Cardiac septum (tissue), 1 donor: ENCODE measurements around the gene CFAP68. TPM values are rescaled to one million over a fixed set of nuclear protein-coding genes. Genes with fewer than 3 reads are reported as not detected.
A peak's percentile ranks its signal among the peaks of the same experiment; 100 is the strongest.
"Not testable (repeated sequence)": the region's sequence is repeated elsewhere in the genome, so short reads cannot be mapped to it uniquely, and the experiment has no call there.

ENCODE experiments used
- DNase-seq: peaks from one replicate; pipeline ENCODE4 v3.0.0-alpha.2; 2020; ENCODE audit warnings: low spot score
- intact Hi-C: fragments of 100-400 bp; cut with DNase I; formaldehyde crosslinking; loops from one replicate; pipeline ENCODE4 v1.14.0; 2022
- total RNA-seq: library from RNA; stranded (reverse); fragmentation: NEBNext Ultra II Directional; extraction: Animal tissue kit (Norgen Biotek cat#: 25700); gene quantifications from one replicate; pipeline ENCODE4 v1.2.1, GENCODE V29; 2021
- donor health status: DM: no; HTN: no; CAD: no.

Gene CFAP68
- total RNA-seq, 1 donor from 2014 or later = 27.8 TPM

DNA sequence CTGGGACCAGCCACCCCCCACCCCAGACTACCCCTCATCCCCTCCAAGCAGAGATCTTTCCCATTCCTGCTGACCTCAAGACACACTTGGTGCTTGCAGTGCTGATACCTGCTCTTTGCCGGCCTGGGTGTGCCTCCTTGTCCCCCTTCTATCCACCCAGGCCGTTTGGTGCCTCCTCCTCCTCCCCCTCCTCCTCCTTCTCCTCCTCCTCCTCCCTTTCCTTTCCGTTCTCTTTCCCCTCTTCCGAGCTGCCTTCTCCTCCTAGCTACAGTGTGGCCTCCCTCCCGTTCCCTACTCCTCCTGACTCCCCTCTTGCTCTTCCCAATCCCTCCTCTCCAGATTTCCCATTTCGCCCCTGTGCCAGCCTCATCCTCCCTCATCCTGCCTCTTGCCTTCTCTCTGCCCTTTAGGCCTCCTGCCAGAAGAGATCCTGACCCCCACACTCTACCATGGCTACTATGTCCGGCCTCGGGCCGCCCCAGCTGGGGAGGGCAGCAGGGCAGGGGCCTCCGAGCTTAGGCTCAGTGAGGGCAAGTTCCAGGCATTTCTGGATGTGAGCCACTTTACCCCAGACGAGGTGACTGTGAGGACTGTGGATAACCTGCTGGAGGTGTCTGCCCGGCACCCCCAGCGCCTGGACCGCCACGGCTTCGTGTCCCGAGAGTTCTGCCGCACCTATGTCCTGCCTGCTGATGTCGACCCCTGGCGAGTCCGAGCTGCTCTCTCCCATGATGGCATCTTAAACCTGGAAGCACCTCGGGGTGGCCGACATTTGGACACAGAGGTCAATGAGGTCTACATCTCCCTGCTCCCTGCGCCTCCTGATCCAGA lies 33.9 kb downstream of the CFAP68 start:
- no peak for DNase-seq
- intact Hi-C loops = no loop called here

DNA sequence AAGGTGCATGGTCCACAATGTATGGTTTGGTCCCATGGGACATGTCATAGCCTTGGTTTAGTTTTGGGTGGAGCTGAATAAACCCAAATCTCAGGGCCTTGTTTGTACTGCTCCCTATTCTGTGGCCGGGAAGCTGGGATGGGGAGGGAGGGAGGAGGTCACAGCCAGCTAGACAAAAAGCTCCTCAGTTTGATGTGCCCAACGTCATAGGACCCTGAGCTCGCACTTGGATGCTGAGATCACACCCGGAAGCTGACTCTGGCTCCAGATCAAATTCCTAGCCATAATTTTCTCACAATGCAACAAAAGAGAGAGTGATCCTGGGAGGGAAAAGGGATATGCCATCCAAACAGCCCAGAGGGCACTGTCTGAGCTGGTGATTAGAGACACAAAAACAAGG lies 34.7 kb downstream of the CFAP68 start:
- peak; percentile 82 for DNase-seq
- intact Hi-C loops = no loop called here

DNA sequence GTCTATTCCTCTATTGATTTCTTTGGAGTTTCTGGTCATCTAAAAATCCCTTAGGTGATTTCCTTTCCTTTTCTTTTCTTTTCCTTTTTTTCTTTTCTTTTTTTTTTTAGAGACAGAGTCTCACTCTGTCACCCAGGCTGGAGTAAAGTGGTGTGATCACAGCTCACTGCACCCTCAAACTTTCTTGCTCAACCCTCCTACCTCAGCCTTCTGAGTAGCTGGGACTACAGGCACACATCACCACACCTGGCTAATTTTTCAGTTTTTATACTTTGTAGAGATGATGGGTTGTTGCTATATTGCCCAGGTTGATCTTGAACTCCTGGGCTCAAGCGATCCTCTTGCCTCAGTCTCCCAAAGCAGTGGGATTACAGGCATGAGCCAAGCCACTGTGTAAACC lies 37.4 kb downstream of the CFAP68 start:
- intact Hi-C loops = no loop called here
- DNase-seq = no peak

- intact Hi-C loops = no loop called here
- no peak for DNase-seq
Measured at GRCh38 chr11:111917312-111917711, 38.0 kb downstream of the CFAP68 start.

DNA sequence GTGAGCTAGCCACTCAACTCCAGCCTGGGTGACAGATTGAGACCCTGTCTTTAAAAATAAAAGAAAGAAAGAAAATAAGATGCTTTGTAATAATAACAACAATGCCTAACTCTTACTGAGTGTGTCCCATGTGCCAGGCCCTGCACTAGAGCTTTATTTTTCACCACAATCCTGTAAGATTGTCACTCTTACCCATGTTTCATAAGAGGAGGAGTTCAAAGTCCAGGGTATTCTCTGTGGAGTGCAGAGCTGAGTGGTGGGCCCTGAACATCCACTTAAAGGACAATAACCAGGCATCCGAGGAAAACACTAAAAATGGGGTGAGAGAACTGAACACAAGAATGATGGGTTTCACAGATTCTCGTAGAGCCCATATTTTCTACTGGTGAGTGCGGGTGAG lies 38.4 kb downstream of the CFAP68 start:
- intact Hi-C loops = no loop called here
- DNase-seq = no peak

- intact Hi-C loops = no loop called here
- no peak for DNase-seq
Measured at GRCh38 chr11:111918390-111919256, 39.3 kb downstream of the CFAP68 start, which contains the start of gene C11orf52. Gene C11orf52, plus strand, starts transcription at chr11:111918913. Its CDS starts 60 bp downstream, at chr11:111918973.

DNA sequence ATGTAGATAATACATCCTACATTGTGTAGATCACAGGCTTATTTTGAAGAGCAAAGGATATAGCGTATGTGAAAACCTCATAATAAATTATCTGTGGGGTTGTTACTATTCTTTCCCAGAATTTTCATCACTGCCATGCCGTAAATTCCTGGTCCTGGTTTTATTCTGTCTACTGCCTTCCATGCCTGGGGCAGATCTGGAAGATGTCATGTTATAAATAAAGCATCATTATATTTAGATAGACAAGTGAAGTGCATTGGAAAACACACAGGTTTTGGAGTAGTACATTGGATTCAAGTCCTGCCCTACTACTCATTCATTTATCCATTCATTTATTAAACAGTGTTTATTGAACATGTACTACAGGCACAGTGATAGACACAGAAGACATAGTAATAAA lies 41.6 kb downstream of the CFAP68 start:
- DNase-seq = no peak
- intact Hi-C loops = no loop called here

DNA sequence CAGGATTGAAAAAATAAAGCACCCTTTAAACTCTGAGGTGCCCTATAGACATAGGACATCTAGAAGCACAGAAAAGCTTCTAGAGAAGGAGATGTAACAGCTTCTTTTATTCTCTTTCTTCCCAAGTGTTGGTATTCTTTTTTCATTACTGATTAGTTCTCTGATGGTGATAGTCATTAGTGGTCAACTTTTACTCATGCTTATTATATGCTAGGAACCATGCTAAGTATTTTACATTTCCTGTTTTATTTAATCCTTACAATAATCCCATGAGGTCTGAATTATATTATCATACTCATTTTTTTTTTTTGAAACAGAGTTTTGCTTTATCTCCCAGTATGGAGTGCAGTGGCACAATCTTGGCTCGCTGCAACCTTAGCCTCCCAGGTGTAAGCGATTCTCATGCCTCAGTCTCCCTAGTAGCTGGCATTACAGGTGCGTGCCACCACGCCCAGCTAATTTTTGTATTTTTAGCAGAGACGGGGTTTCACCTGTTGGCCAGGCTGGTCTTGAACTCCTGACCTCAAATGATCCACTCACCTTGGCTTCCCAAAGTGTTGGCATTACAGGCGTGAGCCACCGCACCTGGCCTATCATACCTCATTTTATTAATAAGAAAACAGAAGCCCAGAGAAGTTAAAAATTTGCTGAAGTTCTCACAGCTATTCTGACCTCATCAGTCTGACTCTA lies 42.3 kb downstream of the CFAP68 start:
- no peak for DNase-seq
- intact Hi-C loops = no loop called here

- intact Hi-C loops = no loop called here
- DNase-seq = no peak
Measured at GRCh38 chr11:111922803-111923202, 43.5 kb downstream of the CFAP68 start.

- DNase-seq = no peak
- intact Hi-C loops = no loop called here
Measured at GRCh38 chr11:111923351-111923788, 44.0 kb downstream of the CFAP68 start.

- intact Hi-C loops = no loop called here
- no peak for DNase-seq
Measured at GRCh38 chr11:111923951-111924350, 44.6 kb downstream of the CFAP68 start.

DNA sequence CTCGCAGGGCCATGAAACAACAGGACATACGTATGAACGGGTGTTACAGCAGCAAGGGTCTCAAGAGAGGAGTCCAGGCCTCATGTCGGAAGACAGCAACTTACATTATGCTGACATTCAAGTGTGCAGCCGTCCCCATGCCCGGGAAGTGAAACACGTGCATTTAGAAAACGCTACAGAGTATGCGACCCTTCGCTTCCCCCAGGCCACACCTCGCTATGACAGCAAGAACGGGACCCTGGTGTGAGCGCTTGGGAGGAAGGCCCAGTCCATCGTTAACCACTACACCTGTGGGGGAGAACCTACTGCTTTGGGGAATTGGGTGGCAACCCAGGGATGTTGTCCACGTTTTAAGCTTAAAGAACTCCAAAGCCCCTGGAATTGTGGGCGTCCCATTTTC lies 46.6 kb downstream of the CFAP68 start:
- DNase-seq = no peak
- intact Hi-C loops = loop anchor here (5.0 kb wide), 2 partner anchors 49 to 161 kb away; partner anchors contain the start of genes CFAP68, FDXACB1, SDHD and TIMM8B

DNA sequence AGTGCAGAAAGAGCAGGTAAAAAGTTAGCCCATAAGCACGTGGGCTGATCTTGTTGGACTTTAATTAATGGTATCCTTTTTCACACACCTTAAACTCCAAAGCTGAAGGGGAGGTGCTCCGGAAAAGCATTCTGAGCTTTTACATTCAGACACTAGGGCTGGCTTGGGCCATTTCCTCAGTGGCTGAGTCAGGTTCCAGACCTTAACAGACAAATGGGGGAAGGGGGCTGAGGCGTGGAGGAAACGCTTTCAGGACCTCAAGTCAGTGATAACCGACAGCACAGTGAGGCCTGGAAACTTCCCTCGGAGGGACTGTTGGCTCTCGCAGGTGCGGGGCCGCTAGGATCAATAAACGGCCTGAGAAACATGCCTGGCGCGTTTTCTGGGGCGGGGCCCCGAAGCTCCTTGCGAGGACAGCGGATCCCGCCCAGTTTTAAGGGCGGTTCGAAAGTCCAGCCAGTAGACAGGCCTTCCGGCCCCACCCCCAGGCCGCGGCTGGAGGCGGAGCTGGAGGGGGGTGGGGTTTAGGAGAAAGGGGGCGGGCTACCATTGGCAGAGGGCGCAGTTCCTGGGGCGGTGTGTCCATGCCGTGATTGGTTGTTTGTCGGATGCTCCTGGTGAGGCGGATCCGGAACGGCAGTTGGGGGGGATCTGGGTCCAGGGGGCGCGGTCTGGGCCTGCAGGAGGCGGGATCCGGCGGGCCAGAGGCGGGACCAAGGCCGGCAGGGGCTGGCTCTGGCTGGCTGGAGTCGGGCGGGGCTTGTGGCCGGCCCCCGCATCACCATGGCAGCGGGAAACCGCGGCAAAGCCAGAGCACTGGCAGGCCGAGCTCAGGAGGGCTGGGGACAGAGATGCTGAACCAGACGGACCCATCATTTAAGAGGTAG lies 47.4 kb downstream of the CFAP68 start:
- peak; percentile 98 for DNase-seq
- intact Hi-C loops = loop anchor here (5.0 kb wide), 2 partner anchors 49 to 161 kb away; partner anchors contain the start of genes CFAP68, FDXACB1, SDHD and TIMM8B

- intact Hi-C loops = no loop called here
- no peak for DNase-seq
Measured at GRCh38 chr11:111930472-111930871, 51.1 kb downstream of the CFAP68 start.

DNA sequence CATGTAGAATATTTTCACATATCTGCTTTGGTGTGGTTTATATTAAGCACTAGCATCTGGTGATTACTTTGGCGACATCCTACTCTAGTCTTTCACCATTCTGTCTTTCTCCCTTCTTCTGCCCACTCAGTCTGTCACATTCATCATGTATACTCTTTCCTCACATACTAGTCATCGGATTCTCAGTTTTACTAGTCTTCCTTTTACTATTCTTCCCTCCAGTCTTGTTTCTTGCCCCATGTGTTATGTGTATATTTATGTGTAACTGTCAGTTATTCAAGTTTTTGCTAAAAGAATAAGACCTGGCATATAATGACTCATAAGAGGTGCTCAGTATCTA lies 53.2 kb downstream of the CFAP68 start:
- intact Hi-C loops = no loop called here
- DNase-seq = no peak

GRCh38 chr11:111933176-111933575 lies 53.8 kb downstream of the CFAP68 start:
- intact Hi-C loops, DNase-seq: not testable (repeated sequence)

DNA sequence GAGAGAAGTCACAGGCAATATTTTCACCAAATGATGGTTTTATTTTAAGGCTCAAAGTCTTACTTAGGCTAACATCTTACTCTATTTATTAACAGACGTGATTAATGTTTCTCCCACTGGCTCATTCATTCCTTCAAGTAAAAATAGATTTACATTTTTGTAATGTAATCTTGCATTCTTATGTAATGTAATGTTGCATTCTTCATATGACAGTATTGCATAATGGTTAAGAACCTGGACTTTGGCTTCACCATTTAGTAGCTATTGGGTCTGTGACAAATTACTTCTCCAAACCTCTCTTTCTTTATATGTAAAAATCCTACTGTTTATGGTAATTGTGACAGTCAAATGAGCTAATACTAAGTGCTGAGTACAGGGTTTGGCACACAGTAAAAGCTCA lies 54.5 kb downstream of the CFAP68 start:
- no peak for DNase-seq
- intact Hi-C loops = no loop called here

- no peak for DNase-seq
- intact Hi-C loops = no loop called here
Measured at GRCh38 chr11:111934306-111934705, 55.0 kb downstream of the CFAP68 start.
